ENCODE data around the gene NT5C3A.
"Not testable (repeated sequence)": the region's sequence is repeated elsewhere in the genome, so short reads cannot be mapped to it uniquely, and the experiment has no call there.

The NT5C3A gene

GRCh38 chr7:33039903-33040292 is 22.7 kb downstream of the NT5C3A start:
- DNase-seq = no peak

GRCh38 chr7:33039257-33039902 is 23.2 kb downstream of the NT5C3A start:
- DNase-seq = no peak

GRCh38 chr7:33038639-33039038 is 23.9 kb downstream of the NT5C3A start:
- no peak for DNase-seq

GRCh38 chr7:33035776-33036175 is 26.8 kb downstream of the NT5C3A start:
- no peak for DNase-seq

DNA sequence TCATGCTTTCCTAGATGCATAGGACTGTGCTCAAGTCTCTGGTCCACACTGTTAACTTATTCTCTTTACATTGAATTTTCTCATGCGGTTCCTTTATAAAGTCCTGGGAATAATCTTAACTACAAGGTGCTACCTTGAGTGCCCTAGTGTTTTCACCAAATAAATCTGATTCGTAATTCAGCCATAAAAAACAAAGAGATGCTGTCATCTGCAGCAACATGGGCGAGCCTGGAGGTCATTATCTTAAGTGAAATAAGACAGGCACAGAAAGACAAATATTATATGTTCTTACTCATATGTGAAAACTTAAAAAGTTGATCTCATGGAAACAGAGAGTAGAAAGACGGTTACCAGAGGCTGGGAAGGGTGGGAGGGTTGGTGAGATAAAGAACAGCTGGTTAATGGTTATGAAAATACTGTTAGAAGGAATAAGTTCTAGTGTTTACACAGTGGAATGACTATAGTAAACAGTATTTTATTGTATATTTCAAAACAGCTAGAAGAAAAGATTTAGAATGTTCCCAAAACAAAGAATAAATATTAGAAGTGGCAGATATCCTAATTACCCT is 38.3 kb downstream of the NT5C3A start:
- DNase-seq = no peak

GRCh38 chr7:33012364-33012763 is 50.2 kb downstream of the NT5C3A start:
- DNase-seq = no peak

GRCh38 chr7:33009734-33010133 is 52.8 kb downstream of the NT5C3A start:
- no peak for DNase-seq

GRCh38 chr7:33005690-33006089 is 56.9 kb downstream of the NT5C3A start:
- not testable (repeated sequence) for DNase-seq

DNA sequence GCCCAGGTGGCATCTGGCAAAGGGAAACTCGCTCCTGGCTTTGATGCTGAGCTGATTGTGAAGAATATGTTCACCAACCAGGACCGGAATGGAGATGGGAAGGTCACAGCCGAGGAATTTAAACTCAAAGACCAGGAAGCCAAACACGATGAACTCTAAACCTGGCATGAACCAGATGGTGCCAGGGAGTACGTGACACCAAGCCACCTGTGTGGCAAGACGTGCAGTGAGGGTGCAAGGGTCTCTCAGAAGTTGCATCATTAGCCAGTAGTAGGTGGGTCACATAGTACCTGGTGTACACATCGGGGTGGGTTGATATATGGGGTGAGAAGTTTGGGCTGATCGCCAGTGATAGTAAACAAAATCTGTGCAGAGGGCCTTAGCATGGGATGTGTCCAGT is 57.4 kb downstream of the NT5C3A start:
- not testable (repeated sequence) for DNase-seq

GRCh38 chr7:33004104-33004616 is 58.4 kb downstream of the NT5C3A start:
- DNase-seq = not testable (repeated sequence)

- DNase-seq = not testable (repeated sequence)
Measured at GRCh38 chr7:33003111-33003510, 59.5 kb downstream of the NT5C3A start.

- not testable (repeated sequence) for DNase-seq
Measured at GRCh38 chr7:32999380-32999779, 63.2 kb downstream of the NT5C3A start.

GRCh38 chr7:32998361-32999171 is 64.0 kb downstream of the NT5C3A start:
- peak; percentile 38 to 66 for DNase-seq

- peak in 1 of 2 experiments; percentile 42 for DNase-seq
Measured at GRCh38 chr7:32997956-32998355, 64.6 kb downstream of the NT5C3A start.

DNA sequence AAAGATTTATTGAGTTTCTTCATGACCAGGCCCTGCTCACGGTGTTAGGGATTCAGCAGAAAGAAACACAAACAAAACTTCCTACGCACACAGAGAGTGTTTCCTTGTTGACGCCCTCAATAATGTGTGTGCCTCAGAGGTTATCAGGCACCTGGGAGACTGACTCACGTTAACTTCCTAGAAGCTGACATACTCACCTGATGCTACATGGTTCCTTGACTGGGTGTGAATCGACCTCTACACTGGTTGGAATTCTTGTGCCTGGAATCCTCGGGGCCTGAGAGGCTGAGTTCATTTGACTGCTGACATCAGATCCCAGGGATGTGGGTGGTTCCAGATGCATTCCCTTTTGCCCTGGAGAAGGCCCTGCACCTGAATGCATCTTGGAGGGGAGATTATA is 69.8 kb downstream of the NT5C3A start:
- DNase-seq = not testable (repeated sequence)

- DNase-seq = not testable (repeated sequence)
Measured at GRCh38 chr7:32991975-32992700, 70.4 kb downstream of the NT5C3A start.

GRCh38 chr7:32991068-32991585 is 71.4 kb downstream of the NT5C3A start:
- not testable (repeated sequence) for DNase-seq

DNA sequence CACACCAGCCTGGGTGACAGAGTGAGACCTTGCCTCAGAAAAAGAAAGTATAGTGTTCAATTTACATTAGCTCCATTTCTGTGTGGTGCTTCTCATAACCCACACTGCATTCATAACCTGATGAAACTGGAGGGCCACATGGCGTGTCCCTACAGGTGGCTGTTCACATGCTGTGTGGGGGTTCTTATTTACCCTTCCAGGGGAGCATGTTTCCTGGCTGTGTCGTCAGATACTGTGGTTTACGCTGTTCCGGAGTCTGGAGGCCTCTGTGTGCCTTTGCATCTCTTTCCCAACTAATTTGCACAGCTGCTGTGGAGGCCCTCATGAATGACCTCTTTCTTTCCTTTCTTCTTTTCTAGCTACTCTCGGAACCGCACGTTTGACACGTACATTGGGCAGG is 74.4 kb downstream of the NT5C3A start:
- DNase-seq = not testable (repeated sequence)

GRCh38 chr7:32979902-32980301 is 82.7 kb downstream of the NT5C3A start:
- not testable (repeated sequence) for DNase-seq

DNA sequence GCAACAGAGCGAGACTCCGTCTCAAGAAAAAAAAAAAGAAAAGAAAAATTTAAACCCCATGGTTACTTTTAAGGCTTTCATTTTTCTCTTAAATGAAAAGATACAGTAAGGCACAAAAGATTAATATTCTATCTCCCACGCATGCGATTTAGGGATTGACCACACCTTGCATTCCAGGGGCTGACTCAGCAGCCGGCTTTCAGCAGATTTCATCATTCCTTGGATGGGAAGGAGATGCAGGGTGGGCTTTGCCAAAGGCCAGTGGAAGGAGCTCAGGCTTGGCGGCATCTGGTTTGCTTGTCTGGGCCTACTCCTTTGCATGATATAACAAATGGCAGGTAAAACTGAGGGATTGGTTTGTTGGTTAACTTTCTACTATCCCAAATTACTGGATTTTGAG is 83.3 kb downstream of the NT5C3A start:
- not testable (repeated sequence) for DNase-seq

- DNase-seq = not testable (repeated sequence)
Measured at GRCh38 chr7:32977159-32977558, 85.4 kb downstream of the NT5C3A start.

- DNase-seq = not testable (repeated sequence)
Measured at GRCh38 chr7:32971967-32972366, 90.6 kb downstream of the NT5C3A start.

DNA sequence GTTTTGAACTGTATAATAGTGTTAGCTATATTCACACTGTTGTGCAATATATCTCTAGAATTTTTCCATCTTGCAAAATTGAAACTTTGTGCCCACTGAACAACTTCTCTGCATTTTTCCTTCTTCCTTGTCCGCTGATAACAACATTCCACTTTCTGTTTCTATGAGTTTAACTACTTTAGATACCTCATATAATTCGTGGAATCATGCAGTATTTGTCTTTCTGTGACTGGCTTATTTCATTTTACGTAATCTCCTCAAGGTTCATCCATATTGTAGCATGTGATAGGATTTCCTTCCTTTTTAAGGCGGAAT is 95.4 kb downstream of the NT5C3A start:
- not testable (repeated sequence) for DNase-seq

Measured in NCI-H187 (cell line).